GM19193 (cell line): ENCODE results near the gene MICAL2.

Experiments used
- POLR2A ChIP-seq: IDR thresholded peaks from 4 replicates; pipeline ENCODE4 v1.6.1; 2011; ENCODE audit not compliant: insufficient read depth, insufficient read length; ENCODE audit errors: extremely low read depth

The MICAL2 gene

DNA sequence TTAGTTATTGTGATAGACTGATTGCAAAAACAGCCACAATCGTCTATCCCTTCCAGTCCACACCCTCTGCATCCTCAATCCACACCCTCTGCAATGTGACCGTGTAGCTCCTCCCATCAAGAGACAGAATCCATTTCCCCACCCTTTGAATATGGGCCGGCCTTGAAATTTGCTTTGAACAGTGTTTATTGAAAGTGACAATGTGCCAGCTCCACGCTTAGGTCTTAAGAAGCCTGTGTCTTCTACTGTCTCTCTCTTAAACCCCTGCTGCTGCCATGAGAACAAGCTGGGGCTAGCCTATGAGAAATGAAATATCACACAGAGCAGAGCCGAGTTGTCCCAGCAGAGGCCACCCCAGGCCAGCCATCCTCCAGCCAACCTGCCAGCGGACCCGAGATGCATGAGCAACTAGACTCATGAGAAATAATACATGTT, 22.3 kb upstream of the MICAL2 start:
- TF ChIP-seq POLR2A = no peak

GRCh38 chr11:12088531-12088930, 21.9 kb upstream of the MICAL2 start:
- TF ChIP-seq POLR2A = no peak

DNA sequence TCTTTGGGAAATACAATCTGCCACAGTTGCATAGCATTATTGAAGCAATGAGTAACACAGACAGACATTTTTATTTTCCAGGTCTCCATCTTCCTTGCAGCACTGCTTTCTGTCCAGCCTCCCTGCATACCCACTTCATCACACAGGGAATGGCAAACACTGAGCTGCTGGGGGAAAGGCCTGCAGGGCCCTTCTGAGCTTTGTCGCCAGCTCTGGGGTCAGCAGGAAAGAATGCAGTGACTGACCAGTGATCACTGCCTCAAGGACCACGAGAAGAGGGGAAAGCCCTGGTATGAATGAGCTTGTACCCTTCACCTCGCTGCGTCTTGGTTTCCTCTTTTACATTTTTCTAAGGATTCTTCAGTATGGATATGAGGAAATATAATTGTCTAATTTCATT, 21.3 kb upstream of the MICAL2 start:
- no peak for TF ChIP-seq POLR2A

DNA sequence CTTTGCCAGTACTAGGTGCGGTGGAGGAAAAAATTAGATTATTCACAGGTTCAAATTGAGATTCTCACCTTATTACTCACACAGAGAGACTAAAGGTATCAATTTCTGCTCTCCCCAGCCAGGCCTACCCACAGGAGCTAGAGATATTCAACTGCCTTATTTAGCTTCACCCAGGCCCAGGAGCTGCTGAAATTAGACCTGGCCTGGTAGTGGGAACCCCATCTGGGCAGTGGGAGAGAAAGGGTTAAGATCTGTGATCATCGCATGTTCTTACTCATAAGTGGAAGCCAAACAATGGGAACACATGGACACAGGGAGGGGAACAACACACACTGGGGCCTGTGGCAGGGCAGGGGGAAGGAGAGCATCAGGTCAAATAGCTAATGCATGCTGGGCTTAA, 20.9 kb upstream of the MICAL2 start:
- no peak for TF ChIP-seq POLR2A

DNA sequence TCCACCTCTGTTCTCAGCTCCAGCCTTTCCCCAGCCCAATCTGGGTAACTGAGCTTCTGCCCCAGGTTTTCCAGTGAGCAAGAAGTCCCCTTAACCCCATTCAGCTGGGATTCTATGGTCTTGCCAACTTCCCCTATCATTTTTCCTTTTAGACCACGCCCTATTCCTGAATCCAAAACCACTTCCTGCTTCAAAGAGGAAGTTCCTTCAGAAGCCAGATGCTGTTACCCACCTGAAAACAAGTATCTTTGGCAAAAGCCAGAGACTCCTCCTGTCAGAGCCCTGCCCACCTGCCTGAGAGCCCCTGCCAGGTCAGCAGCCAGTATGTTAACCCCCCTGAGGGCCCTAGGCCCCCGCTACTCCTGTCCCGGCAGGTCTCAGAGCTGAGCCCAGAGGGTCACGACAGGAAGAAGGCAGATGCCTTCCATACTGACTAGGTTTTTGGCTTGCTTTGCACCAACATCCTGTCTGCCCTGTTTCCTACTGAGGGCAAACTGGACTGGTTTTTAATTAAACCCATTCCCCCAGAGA, 20.3 kb upstream of the MICAL2 start:
- TF ChIP-seq POLR2A = no peak

DNA sequence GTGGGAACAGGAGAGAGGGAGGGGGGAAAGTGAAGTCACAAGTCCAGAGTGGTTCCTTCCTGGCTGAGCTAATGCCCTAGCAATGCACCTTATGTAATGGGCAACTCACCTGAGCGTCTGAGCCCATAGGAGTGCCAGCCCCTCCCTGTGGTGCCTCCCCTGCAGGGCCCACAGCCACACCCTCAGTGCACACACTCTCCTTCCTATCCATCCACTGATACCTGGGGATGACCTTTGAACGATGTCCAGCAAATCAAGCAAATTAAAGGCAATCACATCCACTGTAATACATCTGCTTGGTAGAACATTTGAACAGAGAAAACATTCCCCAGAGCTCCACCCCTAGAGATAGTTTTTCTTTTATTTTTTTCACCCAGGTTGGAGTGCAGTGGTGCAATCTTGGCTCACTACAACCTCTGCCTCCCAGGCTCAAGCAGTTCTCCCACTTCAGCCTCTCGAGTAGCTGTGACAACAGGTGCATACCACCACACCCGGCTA, 19.6 kb upstream of the MICAL2 start:
- no peak for TF ChIP-seq POLR2A

- TF ChIP-seq POLR2A = no peak
Observed at GRCh38 chr11:12091956-12092558, 18.3 kb upstream of the MICAL2 start.

- no peak for TF ChIP-seq POLR2A
Observed at GRCh38 chr11:12092714-12093113, 17.7 kb upstream of the MICAL2 start.

DNA sequence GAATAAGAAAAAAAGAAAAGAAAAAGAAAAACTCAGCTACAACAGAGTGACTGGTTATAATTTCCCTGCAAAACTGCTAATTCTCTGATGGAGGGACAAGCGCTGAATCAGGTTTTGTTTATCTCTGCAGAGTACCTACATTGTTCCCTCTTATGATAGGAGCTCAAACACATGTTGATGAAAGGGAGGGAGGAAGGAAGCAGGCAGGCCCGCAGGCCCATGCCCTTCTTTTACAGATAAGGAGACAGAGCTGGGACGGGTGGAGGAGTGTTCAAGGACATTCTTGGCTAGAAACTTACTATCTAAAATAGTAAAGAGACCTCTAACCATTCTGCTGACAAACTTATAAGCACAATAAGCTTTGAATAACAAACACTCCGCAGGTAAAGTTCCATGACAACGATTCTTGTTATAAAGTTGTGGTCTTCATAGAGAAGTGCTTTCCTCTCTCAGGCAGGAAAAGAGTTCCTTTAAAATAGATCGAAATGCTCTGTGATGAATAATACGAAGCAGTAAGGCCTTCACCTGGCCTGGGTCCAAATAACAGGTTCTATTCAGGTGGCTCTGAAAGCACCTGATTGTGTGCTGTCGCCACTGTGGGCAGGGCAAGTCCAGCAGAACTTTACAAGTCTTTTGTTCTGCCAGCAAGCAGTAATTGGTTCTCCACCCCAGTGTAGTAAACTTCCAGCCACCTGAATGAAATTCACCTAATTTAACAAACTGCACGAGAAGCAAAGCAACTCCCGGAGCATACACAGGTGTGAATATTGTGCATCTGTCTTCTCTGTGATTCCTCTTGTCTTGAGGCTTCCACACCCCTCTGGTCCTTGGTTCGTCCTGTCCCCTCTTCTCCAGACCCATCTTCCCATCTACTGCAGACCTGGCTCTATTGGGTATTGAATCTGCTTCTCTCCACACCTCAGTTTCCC, 15.3 kb upstream of the MICAL2 start:
- no peak for TF ChIP-seq POLR2A

DNA sequence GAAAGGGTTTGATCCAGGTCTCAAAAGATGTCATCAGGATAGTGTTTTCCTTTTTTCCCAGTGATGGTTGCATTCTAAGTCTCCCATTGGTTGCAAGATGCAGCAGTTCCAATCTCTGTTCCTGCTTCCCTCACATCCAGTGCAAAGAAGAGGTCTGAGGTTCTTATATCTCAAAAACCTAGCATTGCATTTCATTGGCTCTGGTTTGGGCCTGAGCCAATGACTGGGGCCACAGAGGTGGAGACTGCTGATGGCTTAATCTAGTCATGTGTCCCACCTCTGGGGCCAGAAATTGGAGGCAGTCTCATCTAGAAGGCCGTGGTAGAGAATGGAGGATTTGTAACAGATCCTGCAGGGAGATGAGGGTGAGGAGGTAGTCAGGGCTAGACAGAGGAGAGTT, 13.2 kb upstream of the MICAL2 start:
- no peak for TF ChIP-seq POLR2A

- no peak for TF ChIP-seq POLR2A
Observed at GRCh38 chr11:12098601-12099000, 11.8 kb upstream of the MICAL2 start.

GRCh38 chr11:12099132-12099873, 11.1 kb upstream of the MICAL2 start:
- TF ChIP-seq POLR2A = no peak

- no peak for TF ChIP-seq POLR2A
Observed at GRCh38 chr11:12100429-12100828, 10.0 kb upstream of the MICAL2 start.

- TF ChIP-seq POLR2A = no peak
Observed at GRCh38 chr11:12100841-12101242, 9.5 kb upstream of the MICAL2 start.

DNA sequence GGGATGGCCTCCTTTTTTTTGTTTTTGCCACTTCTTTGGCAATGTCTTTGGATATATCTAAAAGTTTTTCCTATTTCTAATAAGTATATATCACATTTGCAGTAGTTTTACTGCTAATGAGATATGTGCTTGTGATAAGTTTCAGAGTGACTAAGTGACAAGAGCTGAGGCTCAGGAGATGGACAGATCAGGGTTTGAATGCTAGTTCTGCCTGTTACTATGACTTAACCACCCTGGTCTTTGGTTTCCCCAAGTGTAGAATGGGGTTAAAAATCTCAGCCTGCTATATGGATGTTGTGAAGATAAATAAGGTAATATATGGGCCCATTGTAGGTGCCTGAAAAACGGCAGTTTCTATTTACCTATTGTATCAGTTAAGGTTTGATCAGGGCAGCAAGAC, 9.1 kb upstream of the MICAL2 start:
- TF ChIP-seq POLR2A = no peak

- no peak for TF ChIP-seq POLR2A
Observed at GRCh38 chr11:12102588-12103410, 7.6 kb upstream of the MICAL2 start.
